Lower leg skin (tissue), 3 donors: Measurements from ENCODE around the gene ZNF740.

Experiments
- CTCF ChIP-seq, 3 donors: fragments of 450-650 bp; IDR thresholded peaks; one replicate each; pipeline ENCODE4 v1.5.1; 2016; ENCODE audit warnings: antibody characterized with exemption in 3 of 3, mild to moderate bottlenecking in 3 of 3, moderate library complexity in 2 of 3
- POLR2A ChIP-seq, 2 donors: fragments of 450-650 bp; IDR thresholded peaks; one replicate each; pipeline ENCODE4 v1.6.1; 2016 to 2017; ENCODE audit warnings: antibody characterized with exemption in 2 of 2, mild to moderate bottlenecking in 1 of 2, moderate library complexity in 1 of 2

DNA sequence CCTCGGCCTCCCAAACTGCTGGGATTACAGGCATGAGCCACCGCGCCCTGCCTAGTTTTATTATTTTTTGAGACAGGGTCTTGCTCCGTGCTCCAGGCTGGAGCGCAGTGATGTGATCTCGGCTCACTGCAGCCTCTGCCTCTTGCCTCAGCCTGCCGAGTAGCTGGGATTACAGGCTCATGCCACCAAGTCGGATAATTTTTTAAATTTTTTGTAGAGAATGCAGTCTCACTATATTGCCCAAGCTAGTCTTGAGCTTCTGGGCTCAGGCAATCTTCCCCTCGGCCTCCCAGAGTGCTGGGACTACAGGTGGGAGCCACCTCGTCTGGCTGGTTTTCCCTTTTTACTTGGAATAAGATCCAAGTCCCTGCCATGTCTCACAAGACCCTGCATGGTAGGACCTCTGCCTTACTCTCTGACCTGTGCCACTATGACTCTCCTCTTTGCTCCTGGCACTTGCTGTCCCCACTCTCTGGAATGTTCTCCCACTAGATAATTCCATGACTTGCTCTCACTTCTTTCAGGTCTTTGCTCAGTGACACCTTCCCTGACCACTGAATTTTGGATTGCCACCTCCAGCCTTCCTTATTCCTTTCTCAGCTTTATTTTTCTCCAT, 59.2 kb downstream of the ZNF740 start:
- no peak for TF ChIP-seq CTCF (IDR thresholded peaks at IDR 0.05)
- TF ChIP-seq POLR2A (IDR thresholded peaks at IDR 0.05): no peak
